ENCODE results near the gene SNRPD2. TPM values are rescaled to one million over a fixed set of nuclear protein-coding genes. Genes with fewer than 3 reads are reported as not detected.
"Not testable (repeated sequence)": the region's sequence is repeated elsewhere in the genome, so short reads cannot be mapped to it uniquely, and the experiment has no call there.

Gene SNRPD2
- total RNA-seq, 2 experiments from 2014 or later, result 619 to 839 TPM

- CTCF ChIA-PET, result interaction anchor here (0.8 kb wide), 1 partner anchor 29 kb away, joined by 3 read pairs; the partner anchor contains the start of gene FBXO46
- POLR2A ChIA-PET, result no interaction called here
Measured at GRCh38 chr19:45701676-45702075, 9.9 kb upstream of the SNRPD2 start.

DNA sequence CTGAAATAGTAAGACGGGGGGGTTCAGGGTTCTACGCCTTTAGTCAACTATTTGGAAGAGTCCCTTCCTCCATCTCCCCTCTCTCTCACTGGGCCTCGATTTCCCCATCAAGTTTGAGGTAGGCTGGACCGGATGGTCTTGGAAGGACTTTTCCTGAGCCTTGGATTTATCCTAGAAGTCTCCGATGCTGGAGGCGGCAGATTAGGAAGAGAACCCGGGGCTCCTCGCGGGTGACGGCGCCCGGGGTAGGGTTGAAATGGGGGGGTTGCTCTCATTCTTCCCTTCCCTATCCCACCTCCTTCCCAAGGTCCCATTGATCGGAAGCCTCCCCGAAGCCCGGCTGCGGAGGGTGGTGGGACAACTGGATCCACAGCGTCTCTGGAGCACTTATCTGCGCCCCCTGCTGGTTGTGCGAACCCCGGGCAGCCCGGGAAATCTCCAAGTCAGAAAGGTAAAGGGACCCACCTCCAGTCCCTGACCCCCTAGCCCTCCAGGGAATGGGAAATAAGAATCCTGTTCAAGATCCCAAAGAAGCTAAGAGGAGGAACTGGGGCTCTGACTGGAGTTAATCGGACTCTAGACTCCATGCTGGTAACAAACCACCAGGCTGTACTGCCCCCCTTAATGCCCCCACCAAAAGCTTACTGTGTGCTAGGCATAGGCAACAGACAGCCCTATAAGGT, 1.5 kb upstream of the SNRPD2 start:
- H3K4me1 Mint-ChIP-seq, result peaks cover 28% of the 10 kb centered on the region

More at GRCh38 chr19:45701676-45702075, 9.9 kb upstream of the SNRPD2 start:
- intact Hi-C loops (cut with DNase I, micrococcal nuclease), result no loop called here
- H3K27me3 Mint-ChIP-seq, result no peaks in the 10 kb centered on the region
- peaks cover 28% of the 10 kb centered on the region for H3K36me3 Mint-ChIP-seq (ENCODE audit: low read depth)
- ATAC-seq (no peak), DNase-seq (no peak)
- no peaks in the 10 kb centered on the region for H3K9me3 Mint-ChIP-seq (ENCODE audit: low read depth)
- no peak overlapping the region for H3K4me3 Mint-ChIP-seq
- H3K27ac Mint-ChIP-seq, result no peak overlapping the region
- H3K4me1 Mint-ChIP-seq, result peaks cover 9% of the 10 kb centered on the region

DNA sequence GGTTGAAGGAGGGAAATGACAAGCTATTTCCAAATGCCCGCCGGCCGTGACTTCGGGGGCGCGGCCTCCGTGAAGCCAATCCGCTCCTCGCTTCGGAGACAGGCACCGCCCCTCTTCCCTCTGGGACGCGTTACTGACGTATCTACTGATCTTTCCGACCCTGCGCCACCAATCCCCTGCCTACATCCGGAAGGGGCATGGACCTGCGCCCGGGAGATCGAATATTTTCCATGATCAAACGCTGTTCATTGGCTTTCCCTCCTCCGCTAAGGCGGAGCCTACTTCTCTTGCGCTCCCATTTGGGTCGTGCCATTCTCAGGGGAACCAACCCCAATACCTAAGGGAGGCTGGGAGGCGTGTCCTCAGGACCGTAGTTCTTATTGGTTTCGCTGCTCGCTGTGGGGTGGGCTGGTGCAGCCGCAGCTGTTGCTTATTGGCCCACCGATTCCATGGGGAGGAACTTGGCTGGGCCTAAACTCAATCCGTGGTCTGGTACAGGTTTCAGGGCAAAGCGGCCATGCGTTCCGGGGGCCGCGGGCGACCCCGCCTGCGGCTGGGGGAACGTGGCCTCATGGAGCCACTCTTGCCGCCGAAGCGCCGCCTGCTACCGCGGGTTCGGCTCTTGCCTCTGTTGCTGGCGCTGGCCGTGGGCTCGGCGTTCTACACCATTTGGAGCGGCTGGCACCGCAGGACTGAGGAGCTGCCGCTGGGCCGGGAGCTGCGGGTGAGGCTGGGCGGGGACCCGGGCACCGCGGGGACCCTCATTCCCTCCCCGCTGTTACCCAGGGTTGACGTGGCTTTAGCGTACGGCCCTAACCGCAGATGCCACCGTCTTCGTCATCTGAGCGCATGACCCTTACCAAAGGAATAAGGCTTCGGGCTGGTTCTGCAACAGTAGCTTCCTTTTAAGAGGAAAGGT, 693 bp upstream of the SNRPD2 start, which contains the start of gene QPCTL:
TSS of gene QPCTL (plus strand) at position 480 of the 919 bp plus-strand sequence. CDS start at position 518, 38 bp downstream.
- ATAC-seq, result peak; percentile 92
- Mint-ChIP-seq H3K27ac (peak within 1 kb of the TSS; percentile 97), H3K36me3 (ENCODE audit: low read depth) (peaks cover 54% of the 10 kb centered on the region), H3K4me3 (peak within 1 kb of the TSS; percentile 89), H3K9me3 (ENCODE audit: low read depth) (no peaks in the 10 kb centered on the region), H3K27me3 (no peaks in the 10 kb centered on the region), H3K4me1 (peaks cover 21% of the 10 kb centered on the region)
- peak; percentile 99 for DNase-seq
- intact Hi-C loops (cut with DNase I, micrococcal nuclease), result loop anchor here (1.0 to 5.0 kb wide), 27 partner anchors 15 to 1355 kb away; partner anchors contain the start of genes FBXO46 (in 2 of the 2), OPA3 (in 2 of the 2), CCDC61 (in 1 of the 2) and CLPTM1 (in 1 of the 2)
- ChIA-PET POLR2A (interaction anchor here (0.5 to 2.0 kb wide), 17 partner anchors 8 to 715 kb away, joined by 3 to 25 read pairs (median 3); partner anchors contain the start of genes EML2, FOSB and SIX5), CTCF (interaction anchor here (0.6 to 4.3 kb wide), 36 partner anchors 9 to 1821 kb away, joined by 3 to 75 read pairs (median 4); partner anchors contain the start of genes FBXO46, NKPD1, OPA3 and SIX5)

More for the DNA sequence above, 1.5 kb upstream of the SNRPD2 start:
- Mint-ChIP-seq H3K27me3 (no peaks in the 10 kb centered on the region), H3K36me3 (ENCODE audit: low read depth) (peaks cover 56% of the 10 kb centered on the region), H3K27ac (peak overlapping the region; percentile 97), H3K9me3 (ENCODE audit: low read depth) (no peaks in the 10 kb centered on the region), H3K4me3 (peak overlapping the region; percentile 89)
- CTCF ChIA-PET, result interaction anchor here (0.6 to 4.3 kb wide), 39 partner anchors 10 to 891 kb away, joined by 3 to 75 read pairs (median 4); partner anchors contain the start of genes FBXO46, NKPD1, OPA3 and SIX5
- POLR2A ChIA-PET, result interaction anchor here (0.5 to 2.0 kb wide), 9 partner anchors 7 to 254 kb away, joined by 3 to 25 read pairs (median 3); partner anchors contain the start of genes FOSB and SIX5
- ATAC-seq (no peak), DNase-seq (peak; percentile 90)
- intact Hi-C loops (cut with DNase I, micrococcal nuclease), result loop anchor here (1.0 to 5.0 kb wide), 7 partner anchors 38 to 1354 kb away; partner anchors contain the start of genes CLPTM1 (in 1 of the 2), FBXO46 (in 1 of the 2), PPP1R37 (in 1 of the 2) and TMEM160 (in 1 of the 2)

DNA sequence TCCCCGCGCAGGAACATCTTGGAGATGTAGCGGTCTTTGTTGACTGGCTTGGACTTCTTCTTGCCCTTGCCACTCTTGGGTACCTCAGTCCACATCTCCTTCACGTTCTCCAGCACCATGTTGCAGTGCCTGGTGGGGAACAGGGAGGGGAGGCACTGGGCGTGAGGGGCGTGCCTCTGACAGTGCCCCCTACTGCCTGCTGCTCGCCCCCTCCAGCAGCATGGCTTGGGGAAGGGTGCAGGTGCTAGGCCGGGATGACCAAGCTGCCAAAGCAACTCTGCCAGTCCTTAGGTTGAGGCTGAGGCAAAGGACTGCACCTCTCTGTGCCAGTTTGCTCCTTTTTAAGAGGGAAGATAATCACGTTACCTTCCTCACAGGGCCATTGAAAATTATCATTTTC, 4.2 kb downstream of the SNRPD2 start:
- intact Hi-C loops (cut with DNase I, micrococcal nuclease), result no loop called here
- no peaks in the 10 kb centered on the region for H3K9me3 Mint-ChIP-seq (ENCODE audit: low read depth)
- no peaks in the 10 kb centered on the region for H3K27me3 Mint-ChIP-seq
- CTCF ChIA-PET, result interaction anchor here (0.6 kb wide), 1 partner anchor 23 kb away, joined by 3 read pairs; no protein-coding TSS in a partner anchor
- peaks cover 51% of the 10 kb centered on the region for H3K36me3 Mint-ChIP-seq (ENCODE audit: low read depth)
- ATAC-seq (no peak), DNase-seq (no peak)
- peaks cover 15% of the 10 kb centered on the region for H3K4me1 Mint-ChIP-seq
- no peak overlapping the region for H3K27ac Mint-ChIP-seq
- H3K4me3 Mint-ChIP-seq, result no peak overlapping the region
- POLR2A ChIA-PET, result no interaction called here

GRCh38 chr19:45685045-45685444, 6.7 kb downstream of the SNRPD2 start:
- ATAC-seq; POLR2A ChIA-PET; H3K27ac Mint-ChIP-seq; intact Hi-C loops (cut with DNase I, micrococcal nuclease); DNase-seq; H3K27me3 Mint-ChIP-seq; H3K4me3 Mint-ChIP-seq; H3K9me3 Mint-ChIP-seq (ENCODE audit: low read depth): not testable (repeated sequence)
- H3K4me1 Mint-ChIP-seq, result peaks cover 17% of the 10 kb centered on the region
- H3K36me3 Mint-ChIP-seq (ENCODE audit: low read depth), result peaks cover 44% of the 10 kb centered on the region
- CTCF ChIA-PET, result interaction anchor here (0.7 to 1.2 kb wide), 2 partner anchors 18 to 169 kb away, joined by 3 to 4 read pairs; no protein-coding TSS in a partner anchor

DNA sequence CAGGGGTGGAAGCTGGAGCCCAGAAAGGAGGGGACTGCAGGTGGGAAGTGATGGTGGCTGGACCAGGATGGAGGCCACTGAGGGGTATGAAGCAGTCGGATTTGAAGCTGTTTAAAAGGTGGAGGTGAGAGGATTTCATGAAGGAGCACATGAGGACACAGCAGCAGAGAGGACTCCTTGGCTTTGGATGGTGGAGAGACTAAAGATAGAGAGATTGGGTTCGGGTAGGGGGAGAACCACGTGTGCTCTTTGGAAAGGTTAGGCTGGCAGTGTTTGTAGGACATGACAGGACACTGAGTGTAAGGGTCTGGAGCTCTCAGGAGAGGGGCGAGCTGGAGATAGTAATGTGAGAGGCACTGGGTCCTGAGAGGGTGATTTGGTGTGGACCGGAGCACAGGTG, 8.8 kb downstream of the SNRPD2 start:
- POLR2A ChIA-PET, result no interaction called here

DNA sequence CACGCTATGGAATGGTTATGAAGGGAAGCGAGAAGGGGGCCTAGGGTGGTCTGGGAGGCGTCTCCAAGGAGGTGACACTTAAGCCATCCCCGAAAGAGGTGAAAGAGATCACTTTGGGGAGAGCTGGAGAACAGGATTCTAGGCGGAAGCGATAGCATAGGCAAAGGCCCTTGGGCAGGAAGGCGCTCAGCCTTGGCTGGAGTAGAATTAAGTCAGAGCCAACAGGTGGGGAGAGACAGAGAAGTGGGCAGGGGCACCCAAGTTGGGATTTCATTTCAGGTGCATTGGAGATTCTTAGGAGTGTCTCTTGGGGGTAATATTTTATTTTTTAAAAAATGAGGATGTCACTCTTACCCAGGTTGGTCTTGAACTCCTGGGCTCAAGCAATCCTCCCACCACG, 9.6 kb downstream of the SNRPD2 start:
- no peak overlapping the region for H3K4me3 Mint-ChIP-seq
- H3K27ac Mint-ChIP-seq, result no peak overlapping the region
- peaks cover 26% of the 10 kb centered on the region for H3K36me3 Mint-ChIP-seq (ENCODE audit: low read depth)

More for the DNA sequence above, 8.8 kb downstream of the SNRPD2 start:
- Mint-ChIP-seq H3K4me3 (no peak overlapping the region), H3K9me3 (ENCODE audit: low read depth) (no peaks in the 10 kb centered on the region), H3K27ac (no peak overlapping the region), H3K27me3 (no peaks in the 10 kb centered on the region), H3K36me3 (ENCODE audit: low read depth) (peaks cover 32% of the 10 kb centered on the region), H3K4me1 (peaks cover 12% of the 10 kb centered on the region)
- ATAC-seq (no peak), DNase-seq (no peak)
- CTCF ChIA-PET, result interaction anchor here (0.7 to 2.0 kb wide), 5 partner anchors 10 to 98 kb away, joined by 3 to 10 read pairs (median 4); partner anchors contain the start of genes OPA3, QPCTL and SNRPD2
- intact Hi-C loops (cut with DNase I, micrococcal nuclease), result no loop called here

DNA sequence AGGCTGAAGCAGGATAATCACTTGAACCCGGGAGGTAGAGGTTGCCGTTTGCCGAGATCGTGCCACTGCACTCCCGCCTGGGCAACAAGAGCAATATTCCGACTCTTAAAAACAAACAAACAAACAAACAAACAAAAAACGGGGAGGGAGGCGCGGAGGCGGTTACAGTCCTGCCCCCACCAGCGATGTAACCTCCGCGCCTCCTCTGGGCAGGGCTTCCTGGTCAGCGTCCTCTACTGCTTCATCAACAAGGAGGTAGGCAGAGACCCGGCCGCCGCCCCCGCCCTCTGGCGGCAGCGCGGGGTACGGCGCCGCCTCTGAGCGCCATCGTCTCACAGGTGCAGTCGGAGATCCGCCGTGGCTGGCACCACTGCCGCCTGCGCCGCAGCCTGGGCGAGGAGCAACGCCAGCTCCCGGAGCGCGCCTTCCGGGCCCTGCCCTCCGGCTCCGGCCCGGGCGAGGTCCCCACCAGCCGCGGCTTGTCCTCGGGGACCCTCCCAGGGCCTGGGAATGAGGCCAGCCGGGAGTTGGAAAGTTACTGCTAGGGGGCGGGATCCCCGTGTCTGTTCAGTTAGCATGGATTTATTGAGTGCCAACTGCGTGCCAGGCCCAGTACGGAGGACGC, 10.2 kb downstream of the SNRPD2 start:
- Mint-ChIP-seq H3K9me3 (ENCODE audit: low read depth) (no peaks in the 10 kb centered on the region), H3K4me3 (peak overlapping the region; percentile 64), H3K27ac (peak overlapping the region; percentile 77), H3K4me1 (peaks cover 19% of the 10 kb centered on the region), H3K27me3 (no peaks in the 10 kb centered on the region), H3K36me3 (ENCODE audit: low read depth) (peaks cover 21% of the 10 kb centered on the region)
- ATAC-seq, result peak; percentile 84
- CTCF ChIA-PET, result interaction anchor here (0.5 to 2.6 kb wide), 15 partner anchors 9 to 326 kb away, joined by 3 to 20 read pairs (median 4); partner anchors contain the start of genes FBXO46, GIPR, QPCTL and SNRPD2
- POLR2A ChIA-PET, result no interaction called here
- peak; percentile 92 for DNase-seq
- intact Hi-C loops (cut with DNase I, micrococcal nuclease), result loop anchor here in 1 of 2 experiments (1.0 kb wide), 2 partner anchors 90 to 158 kb away; no protein-coding TSS in a partner anchor

More for the DNA sequence above, 9.6 kb downstream of the SNRPD2 start:
- no peaks in the 10 kb centered on the region for H3K27me3 Mint-ChIP-seq
- H3K9me3 Mint-ChIP-seq (ENCODE audit: low read depth), result no peaks in the 10 kb centered on the region
- ATAC-seq (no peak), DNase-seq (no peak)
- ChIA-PET POLR2A (no interaction called here), CTCF (interaction anchor here (0.5 to 2.6 kb wide), 7 partner anchors 8 to 280 kb away, joined by 3 to 20 read pairs (median 4); partner anchors contain the start of genes FBXO46, OPA3, QPCTL and SNRPD2)
- intact Hi-C loops (cut with DNase I, micrococcal nuclease), result no loop called here
- peaks cover 18% of the 10 kb centered on the region for H3K4me1 Mint-ChIP-seq

GRCh38 chr19:45677351-45678230, 14.2 kb downstream of the SNRPD2 start:
- peaks cover 2% of the 10 kb centered on the region for H3K27me3 Mint-ChIP-seq
- POLR2A ChIA-PET, result interaction anchor here (0.6 to 1.3 kb wide), 5 partner anchors 8 to 710 kb away, joined by 3 to 8 read pairs (median 4); partner anchors contain the start of genes QPCTL and SNRPD2
- ATAC-seq, result peak; percentile 72
- peaks cover 20% of the 10 kb centered on the region for H3K4me1 Mint-ChIP-seq
- intact Hi-C loops (cut with DNase I, micrococcal nuclease), result loop anchor here in 1 of 2 experiments (1.0 kb wide), 3 partner anchors 9 to 40 kb away; partner anchors contain the start of genes GIPR and QPCTL
- H3K36me3 Mint-ChIP-seq (ENCODE audit: low read depth), result peaks cover 3% of the 10 kb centered on the region
- DNase-seq, result peak; percentile 95
- H3K27ac Mint-ChIP-seq, result peak overlapping the region; percentile 70
- peak overlapping the region; percentile 73 for H3K4me3 Mint-ChIP-seq
- CTCF ChIA-PET, result interaction anchor here (0.6 to 1.9 kb wide), 12 partner anchors 9 to 183 kb away, joined by 3 to 10 read pairs (median 3); partner anchors contain the start of genes QPCTL and SNRPD2
- no peaks in the 10 kb centered on the region for H3K9me3 Mint-ChIP-seq (ENCODE audit: low read depth)

All from activated CD4-positive, alpha-beta T cell treated with anti-CD3 and anti-CD28 coated beads for 36 hours (primary cell).